GM18499 (cell line): Measurements from ENCODE around the gene SEMA3F.
"Not testable (repeated sequence)": the region's sequence is repeated elsewhere in the genome, so short reads cannot be mapped to it uniquely, and the experiment has no call there.

Source experiments
- ATAC-seq: cut with Tn5 transposase; IDR thresholded peaks from one replicate; pipeline ENCODE4 v1.9.1; 2021; ENCODE audit warnings: moderate number of reproducible peaks; ENCODE audit not compliant: insufficient read depth, unreplicated experiment

Gene SEMA3F

DNA sequence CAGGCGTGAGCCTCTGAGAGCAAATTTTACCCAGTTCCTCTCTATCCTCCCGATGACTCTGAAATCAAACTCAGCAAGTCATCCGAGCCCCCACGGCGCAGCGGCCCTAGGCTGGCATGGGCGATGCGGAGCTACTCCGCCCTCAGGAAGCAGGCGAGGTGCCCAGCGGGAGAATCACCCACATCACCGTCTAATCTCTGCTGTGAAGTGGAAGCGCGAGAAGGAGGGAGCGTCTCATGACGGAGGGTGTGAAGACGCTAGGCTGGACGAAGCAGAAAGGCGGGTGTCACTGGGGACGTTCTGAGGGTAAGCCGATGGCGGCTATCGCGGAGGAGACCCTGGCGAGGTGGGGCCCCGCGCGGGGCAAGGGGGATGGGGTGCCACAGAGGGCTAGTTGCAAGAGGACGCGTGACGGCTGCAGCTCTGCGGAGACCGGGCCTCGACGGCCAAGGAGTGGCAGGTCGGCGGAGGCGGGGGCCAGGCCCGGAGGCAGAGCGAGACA, 71.8 kb downstream of the SEMA3F start:
- ATAC-seq = peak; percentile 15

DNA sequence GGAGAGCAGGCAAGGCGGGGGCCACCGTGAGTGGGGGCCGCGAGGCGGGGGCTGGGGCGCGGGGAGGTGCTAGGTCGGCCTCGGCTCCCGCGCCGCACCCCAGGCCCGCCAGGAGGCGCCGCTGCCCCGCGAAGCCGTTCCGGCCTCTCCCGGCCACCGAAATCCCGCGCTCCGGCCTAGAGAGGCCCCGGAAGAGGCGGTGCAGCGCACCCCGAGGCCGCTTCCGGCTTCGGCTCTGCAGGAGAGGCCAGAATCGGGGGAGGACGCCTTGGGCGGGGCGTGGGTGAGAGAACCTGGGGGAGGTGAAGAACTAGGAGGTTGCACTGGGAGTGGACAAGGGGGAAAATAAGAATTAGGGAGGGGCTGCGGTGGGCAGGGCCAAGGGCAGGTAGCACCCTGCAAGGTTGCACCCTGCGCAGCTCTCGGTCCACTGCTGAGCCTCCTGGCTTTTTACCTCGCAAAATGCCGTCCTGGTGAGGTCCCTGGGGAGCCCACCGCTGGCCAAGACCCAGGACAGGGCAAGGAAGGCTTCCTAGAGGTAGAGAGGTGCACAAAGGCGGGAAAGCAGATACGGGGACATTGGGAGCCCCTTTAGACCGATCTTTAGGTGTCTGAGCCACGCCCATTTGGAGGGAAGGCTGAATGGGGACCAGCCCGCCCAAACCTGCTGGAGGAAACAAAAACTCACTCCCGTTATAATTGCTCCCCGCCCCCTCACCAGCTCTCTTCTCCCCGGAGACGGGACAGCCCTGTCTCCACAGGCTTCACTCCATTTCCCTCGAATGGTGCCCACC, 72.5 kb downstream of the SEMA3F start:
- ATAC-seq = peak; percentile 45

- ATAC-seq = not testable (repeated sequence)
Measured at GRCh38 chr3:50228184-50228763, 73.2 kb downstream of the SEMA3F start.

DNA sequence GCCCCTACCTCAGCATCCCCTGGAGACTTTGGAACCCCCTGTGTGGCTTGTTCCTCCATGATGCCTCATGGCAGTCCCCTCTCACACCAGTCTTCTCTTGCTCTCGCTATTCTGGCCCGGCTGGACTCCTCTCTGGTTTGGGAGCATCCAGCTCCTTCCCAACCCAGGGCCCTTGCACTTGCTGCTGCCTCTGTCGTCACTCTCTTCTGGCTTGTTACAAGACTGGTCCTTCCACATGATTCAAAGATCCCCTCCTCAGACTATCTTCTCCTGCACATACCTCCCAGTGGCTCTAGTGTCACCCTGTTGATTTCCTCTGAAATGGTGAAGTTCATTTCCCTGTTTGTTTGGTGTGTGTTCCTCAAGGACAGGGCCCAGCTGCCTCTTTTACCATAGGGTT, 74.4 kb downstream of the SEMA3F start:
- ATAC-seq = no peak

DNA sequence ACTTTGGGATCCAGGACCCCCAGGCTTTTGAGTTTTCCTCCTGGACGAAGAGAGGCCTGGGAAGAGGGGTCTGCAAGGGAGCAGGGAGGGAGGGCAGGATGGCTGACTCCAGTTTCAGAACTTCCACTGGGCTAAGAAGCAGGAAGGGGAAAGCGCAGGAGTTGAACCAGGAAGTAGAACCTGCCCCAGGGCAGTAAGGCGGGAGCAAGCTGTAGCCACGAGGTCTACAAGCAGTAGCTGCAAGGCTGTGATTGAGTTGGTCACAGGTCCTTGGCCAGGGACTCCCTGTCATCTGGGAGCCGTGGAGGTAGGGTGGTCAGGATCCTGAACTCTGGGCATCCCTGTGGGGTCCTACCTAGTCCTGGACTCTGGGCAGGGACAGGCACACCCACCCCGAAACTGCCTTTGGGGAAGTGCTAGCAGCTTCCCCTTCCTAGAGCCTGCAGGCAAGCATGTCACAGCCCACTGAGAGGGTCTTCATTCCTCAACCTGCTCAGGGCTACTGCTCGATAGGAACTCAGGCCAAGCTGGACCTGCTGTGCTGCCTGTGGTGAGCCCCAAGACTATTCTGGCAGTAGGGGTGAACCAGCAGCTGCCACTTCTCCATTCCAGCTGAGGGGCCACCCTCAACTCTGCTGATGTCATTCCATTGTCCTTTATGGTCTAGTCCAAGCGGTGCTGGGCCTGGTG, 75.1 kb downstream of the SEMA3F start:
- ATAC-seq = no peak

GRCh38 chr3:50230794-50231125, 75.6 kb downstream of the SEMA3F start:
- no peak for ATAC-seq

DNA sequence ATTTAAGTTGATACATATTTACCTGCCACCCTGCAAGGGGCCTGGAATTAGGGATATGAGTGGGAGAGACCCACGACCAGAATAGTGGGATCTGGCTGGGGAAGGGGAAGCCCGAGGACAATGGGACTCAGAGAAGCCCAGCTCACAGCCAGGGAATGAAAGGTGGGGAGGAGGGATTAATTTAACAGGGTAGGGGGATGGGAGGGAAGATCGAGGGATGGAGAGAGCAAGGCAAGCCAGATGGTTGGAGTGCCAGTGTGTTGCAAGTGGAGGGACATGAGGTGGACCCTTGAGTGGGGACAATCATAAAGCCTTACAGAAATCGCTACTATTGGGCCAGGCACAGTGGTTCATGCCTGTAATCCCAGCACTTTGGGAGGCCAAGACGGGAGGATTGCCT, 76.5 kb downstream of the SEMA3F start:
- no peak for ATAC-seq

- ATAC-seq = no peak
Measured at GRCh38 chr3:50232303-50232702, 77.2 kb downstream of the SEMA3F start.

GRCh38 chr3:50233176-50233575, 78.1 kb downstream of the SEMA3F start:
- no peak for ATAC-seq

DNA sequence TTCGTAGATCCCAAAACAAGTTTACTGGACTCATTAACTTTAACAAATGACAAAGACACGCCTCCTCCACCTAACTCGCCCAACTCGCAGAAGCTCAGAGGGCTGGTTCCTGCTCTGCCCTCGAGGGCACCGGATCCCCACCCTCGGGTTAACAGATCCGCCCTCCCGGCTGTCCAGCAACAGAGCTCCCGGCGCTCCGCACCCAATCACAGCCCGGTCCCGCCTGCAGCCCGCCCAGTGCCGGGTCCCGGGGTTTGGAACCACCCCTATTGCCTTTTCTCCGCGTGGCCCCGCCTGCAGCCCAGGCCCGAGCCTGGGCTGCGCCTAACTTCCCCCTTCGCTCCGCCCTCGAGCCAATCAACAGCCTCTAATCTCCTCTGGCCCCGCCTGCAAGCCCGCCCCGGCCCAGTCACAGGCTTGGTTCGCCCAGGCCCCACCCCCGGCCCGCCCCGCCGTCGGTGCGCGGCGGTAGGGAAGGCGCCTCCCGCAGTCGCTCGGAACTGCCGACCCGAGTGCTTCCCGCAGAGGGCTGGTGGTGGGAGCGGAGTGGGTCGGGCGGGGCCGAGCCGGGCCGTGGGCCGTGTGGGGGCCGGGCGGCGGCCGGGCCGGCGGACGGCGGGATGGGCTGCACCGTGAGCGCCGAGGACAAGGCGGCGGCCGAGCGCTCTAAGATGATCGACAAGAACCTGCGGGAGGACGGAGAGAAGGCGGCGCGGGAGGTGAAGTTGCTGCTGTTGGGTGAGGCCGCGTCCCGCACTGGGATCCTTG, 80.8 kb downstream of the SEMA3F start, which contains the start of gene GNAI2:
Gene GNAI2, plus strand, starts transcription at position 489 of the 768 bp plus-strand sequence. Its CDS starts 132 bp downstream, at position 621.
- peak; percentile 93 for ATAC-seq

DNA sequence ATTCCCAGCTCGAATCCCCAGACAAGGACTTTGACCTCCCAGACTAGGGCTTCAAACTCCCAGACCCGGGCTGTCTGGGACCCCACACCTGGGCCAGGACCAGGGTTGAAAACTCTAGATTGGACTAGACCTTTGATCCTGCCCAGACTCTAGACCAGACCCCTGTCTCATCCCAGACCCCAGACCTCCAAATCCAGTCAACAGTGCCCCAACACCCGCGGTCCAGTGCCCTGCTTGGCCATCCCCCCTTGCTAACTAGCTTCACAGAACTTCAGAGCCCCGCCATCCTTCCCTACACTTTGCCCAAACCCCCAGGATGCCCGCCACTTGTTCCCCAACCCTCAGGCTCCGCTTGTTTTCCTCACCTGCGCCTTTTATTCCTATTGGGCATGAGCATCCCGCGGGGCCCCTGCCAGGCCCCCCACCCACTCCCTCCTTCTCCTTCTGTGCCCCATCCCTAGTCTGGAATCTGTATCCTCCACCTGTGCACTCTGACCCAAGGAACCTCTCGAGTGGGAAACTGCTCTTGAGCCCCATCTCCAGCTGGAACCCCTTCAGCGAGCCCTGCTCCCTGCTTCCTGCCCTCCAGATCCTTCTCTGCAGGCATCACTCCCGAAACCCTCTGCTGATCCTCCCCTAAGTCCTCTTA, 81.5 kb downstream of the SEMA3F start:
- ATAC-seq = no peak

DNA sequence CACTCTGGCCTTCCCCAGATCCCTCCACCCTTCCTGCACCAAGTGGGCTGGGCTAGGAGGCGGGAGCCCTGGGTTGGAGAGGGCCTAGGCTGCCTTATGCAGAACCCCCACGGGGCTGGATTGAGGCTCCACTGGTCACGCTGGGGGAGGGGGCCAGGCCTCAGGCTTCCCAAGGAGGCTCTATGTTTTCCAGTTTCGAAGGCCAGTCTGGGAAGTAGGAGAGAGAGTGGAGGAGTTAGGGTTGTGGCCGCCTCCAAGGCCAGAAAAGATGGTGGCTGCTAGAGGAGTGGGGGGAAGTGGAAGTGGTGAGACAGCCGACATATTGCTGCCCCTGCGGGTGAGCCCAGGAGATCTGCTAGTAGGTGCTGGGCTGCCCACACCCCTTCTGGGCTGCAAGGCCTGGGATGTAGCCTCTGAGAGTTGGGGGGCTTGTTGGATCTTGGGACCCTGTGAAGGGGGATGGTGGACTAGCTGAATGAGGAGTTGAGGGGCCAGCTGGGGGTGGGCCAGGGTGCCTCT, 82.1 kb downstream of the SEMA3F start:
- no peak for ATAC-seq

DNA sequence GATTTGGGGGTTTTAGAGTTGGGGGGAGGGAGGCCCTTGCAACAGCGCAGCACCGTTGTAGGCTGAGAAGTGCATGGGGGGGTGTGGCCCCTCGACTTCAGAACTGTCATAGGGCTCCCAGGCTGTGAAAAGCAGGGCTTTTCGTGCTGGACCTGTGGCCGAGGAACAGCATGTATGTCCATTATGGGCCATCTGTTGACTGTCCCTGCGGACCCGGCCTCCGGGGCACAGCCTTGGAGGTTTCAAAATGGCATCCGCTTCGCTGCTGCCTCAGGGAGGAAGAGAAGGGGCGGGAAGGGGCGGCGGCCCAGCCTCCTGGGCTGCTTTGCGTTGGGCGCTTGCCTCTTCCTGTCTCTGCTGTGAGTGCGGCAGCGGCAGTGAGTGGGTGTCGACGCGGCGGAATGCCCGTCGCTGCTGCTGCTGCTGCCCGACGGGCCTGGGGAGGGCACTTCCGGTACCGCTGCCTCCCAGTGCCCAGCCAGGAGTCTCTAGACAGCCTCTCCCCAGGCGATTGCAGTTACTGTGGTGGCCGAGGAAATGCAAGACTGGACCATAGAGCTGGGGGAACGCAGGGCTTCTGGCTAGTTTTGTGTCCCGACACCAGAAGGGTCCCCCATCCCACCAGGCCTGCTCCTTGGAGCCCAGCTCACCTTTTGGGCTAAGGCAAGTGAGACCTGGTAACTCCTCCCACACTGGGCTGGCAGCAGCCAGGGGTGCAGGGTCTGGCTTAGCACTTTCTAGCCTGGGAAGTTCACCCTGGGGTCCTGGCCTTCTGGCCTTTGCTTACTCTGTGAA, 82.8 kb downstream of the SEMA3F start:
- ATAC-seq = no peak

GRCh38 chr3:50238549-50239026, 83.5 kb downstream of the SEMA3F start:
- no peak for ATAC-seq
